ENCODE results near the gene COL12A1.

DNA sequence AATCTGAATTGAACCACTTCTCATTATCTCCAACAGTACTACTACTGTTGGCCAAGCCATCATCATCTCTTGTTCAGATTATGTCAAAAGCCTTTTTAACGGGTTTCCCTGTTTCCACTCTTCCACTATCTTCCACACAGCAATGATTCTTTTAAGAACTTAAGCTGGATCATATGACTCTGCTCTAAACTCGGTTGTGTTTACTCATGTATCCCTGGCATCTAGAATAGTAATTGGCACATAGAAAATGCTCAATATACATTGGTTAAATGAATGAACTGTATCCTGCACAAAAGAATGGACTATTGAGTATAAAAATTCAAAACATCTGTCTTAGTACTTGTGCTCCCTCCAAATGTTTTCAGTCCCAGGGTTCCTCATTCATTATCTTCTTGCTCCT is 40.5 kb upstream of the COL12A1 start:
- TF ChIP-seq, protein P1, sequence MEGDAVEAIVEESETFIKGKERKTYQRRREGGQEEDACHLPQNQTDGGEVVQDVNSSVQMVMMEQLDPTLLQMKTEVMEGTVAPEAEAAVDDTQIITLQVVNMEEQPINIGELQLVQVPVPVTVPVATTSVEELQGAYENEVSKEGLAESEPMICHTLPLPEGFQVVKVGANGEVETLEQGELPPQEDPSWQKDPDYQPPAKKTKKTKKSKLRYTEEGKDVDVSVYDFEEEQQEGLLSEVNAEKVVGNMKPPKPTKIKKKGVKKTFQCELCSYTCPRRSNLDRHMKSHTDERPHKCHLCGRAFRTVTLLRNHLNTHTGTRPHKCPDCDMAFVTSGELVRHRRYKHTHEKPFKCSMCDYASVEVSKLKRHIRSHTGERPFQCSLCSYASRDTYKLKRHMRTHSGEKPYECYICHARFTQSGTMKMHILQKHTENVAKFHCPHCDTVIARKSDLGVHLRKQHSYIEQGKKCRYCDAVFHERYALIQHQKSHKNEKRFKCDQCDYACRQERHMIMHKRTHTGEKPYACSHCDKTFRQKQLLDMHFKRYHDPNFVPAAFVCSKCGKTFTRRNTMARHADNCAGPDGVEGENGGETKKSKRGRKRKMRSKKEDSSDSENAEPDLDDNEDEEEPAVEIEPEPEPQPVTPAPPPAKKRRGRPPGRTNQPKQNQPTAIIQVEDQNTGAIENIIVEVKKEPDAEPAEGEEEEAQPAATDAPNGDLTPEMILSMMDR (IDR thresholded peaks at IDR 0.05), result no peak
- no peak for TF ChIP-seq POLR2AphosphoS5 (IDR thresholded peaks at IDR 0.05)
- TF ChIP-seq EP300 (IDR thresholded peaks at IDR 0.05; ENCODE audit: low read depth), result no peak
- TF ChIP-seq POLR2A (IDR thresholded peaks at IDR 0.05), result no peak

All from transverse colon (tissue), 4 donors.